ENCODE results near the gene ZNF516.

Gene ZNF516

DNA sequence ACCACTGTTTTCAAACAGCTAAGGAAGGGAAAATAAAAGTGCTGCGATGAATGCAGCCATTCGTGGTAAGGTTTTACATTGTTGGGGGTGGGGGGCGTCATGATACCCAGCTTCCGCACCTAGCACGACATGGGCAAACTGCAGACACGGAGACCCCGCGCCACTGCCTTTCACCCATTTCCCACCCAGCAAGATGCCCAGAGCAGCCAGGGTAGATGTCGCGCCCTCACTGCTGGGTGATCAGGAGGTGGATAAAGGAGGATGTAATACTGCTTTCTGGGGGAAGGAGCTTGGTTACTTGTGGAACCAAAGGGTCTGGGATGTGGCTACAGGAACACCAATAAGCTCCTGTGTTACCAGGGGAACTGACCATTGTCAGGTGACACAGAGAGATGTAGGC, 138.4 kb downstream of the ZNF516 start:
- TF ChIP-seq, protein P1, sequence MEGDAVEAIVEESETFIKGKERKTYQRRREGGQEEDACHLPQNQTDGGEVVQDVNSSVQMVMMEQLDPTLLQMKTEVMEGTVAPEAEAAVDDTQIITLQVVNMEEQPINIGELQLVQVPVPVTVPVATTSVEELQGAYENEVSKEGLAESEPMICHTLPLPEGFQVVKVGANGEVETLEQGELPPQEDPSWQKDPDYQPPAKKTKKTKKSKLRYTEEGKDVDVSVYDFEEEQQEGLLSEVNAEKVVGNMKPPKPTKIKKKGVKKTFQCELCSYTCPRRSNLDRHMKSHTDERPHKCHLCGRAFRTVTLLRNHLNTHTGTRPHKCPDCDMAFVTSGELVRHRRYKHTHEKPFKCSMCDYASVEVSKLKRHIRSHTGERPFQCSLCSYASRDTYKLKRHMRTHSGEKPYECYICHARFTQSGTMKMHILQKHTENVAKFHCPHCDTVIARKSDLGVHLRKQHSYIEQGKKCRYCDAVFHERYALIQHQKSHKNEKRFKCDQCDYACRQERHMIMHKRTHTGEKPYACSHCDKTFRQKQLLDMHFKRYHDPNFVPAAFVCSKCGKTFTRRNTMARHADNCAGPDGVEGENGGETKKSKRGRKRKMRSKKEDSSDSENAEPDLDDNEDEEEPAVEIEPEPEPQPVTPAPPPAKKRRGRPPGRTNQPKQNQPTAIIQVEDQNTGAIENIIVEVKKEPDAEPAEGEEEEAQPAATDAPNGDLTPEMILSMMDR (IDR thresholded peaks at IDR 0.05; ENCODE audit: borderline replicate concordance, insufficient read depth, low read depth, low read length): no peak
- H3K4me3 ChIP-seq (ENCODE audit: low read depth, low read length): no peak overlapping the region

DNA sequence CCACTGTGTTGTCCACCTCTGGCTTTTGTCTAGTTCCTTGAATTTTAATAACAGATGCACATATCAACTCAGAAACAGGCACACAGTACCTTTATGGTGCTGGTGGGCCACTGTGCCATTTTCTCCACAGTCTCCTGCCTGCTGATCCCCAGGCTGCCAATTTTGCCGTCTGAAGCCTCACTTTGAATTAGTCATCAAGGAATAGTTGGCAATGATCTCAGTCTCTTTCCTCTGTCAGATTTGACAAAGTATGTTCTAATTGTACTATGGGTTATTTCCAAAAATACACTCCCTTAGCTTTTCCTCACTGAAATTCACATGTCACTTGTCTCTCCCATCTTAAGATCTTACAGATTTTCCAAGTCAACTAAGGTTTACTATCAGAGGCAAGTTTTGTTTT, 140.7 kb downstream of the ZNF516 start:
- no peak overlapping the region for H3K4me3 ChIP-seq (ENCODE audit: low read depth, low read length)
- TF ChIP-seq, protein P1 (IDR thresholded peaks at IDR 0.05; ENCODE audit: borderline replicate concordance, insufficient read depth, low read depth, low read length): no peak

- TF ChIP-seq, protein P1 (IDR thresholded peaks at IDR 0.05; ENCODE audit: borderline replicate concordance, insufficient read depth, low read depth, low read length): no peak
- H3K4me3 ChIP-seq (ENCODE audit: low read depth, low read length): no peak overlapping the region
Measured at GRCh38 chr18:76353500-76353899, 141.5 kb downstream of the ZNF516 start.

- no peak overlapping the region for H3K4me3 ChIP-seq (ENCODE audit: low read depth, low read length)
- TF ChIP-seq, protein P1 (IDR thresholded peaks at IDR 0.05; ENCODE audit: borderline replicate concordance, insufficient read depth, low read depth, low read length): no peak
Measured at GRCh38 chr18:76353046-76353445, 142.0 kb downstream of the ZNF516 start.

GRCh38 chr18:76351961-76352581, 143.0 kb downstream of the ZNF516 start:
- TF ChIP-seq, protein P1 (IDR thresholded peaks at IDR 0.05; ENCODE audit: borderline replicate concordance, insufficient read depth, low read depth, low read length): no peak
- H3K4me3 ChIP-seq (ENCODE audit: low read depth, low read length): no peak overlapping the region

DNA sequence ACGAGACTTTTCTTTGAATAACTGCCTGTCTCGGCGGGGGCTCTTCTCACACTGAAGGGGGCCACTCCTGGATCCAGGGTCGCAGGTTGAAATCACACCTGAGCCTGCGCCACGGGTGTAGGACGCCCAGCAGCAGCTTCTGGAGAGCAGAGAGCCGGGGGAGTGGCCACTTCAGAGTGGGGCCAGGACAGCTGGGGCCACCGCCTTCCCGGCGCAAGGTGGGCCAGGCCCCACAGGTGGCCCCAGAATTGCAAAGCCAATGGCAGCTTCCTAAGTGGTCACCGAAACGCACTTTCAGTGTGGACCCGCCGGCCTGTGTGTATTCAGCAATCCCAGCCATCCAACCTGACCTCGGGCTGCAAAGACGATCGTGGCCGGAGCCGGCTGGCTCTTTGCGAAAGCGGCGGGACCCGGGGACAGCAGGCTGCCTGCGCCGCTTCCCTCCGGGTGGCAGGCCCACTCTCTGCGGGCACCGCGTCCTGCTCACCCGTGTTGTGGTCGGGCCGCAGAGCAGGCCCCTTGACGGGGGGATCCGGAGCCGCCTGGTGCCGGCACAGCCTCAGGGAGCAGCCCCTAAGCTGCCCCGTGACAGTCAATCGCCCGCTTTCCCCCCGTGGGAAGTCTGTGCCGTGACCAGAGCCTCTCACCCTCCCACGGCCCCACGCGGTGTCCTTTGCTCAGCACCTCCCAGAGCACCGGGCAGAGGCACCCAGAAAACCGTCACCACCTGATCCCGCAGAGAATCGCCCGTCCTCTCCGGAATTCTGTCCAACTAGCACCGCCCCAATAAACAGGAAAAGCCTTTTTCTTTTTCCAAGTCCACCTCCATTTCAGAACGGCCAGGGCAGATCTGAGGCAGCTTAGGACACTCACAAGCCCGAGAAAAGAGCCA, 144.7 kb downstream of the ZNF516 start:
- no peak overlapping the region for H3K4me3 ChIP-seq (ENCODE audit: low read depth, low read length)
- TF ChIP-seq, protein P1 (IDR thresholded peaks at IDR 0.05; ENCODE audit: borderline replicate concordance, insufficient read depth, low read depth, low read length): no peak

All from GM12875 (cell line).